ENCODE results near the gene ENDOG.

ENDOG gene

GRCh38 chr9:128800061-128800460, 18.2 kb upstream of the ENDOG start:
- in situ Hi-C loops (cut with HindIII; ENCODE audit: low sequenced_read_pairs): no loop called here
- DNase-seq (ENCODE audit: low read depth): no peak

GRCh38 chr9:128802482-128802881, 15.8 kb upstream of the ENDOG start:
- DNase-seq (ENCODE audit: low read depth): no peak
- H3K4me3 ChIP-seq (ENCODE audit: low read depth, low read length): no peak overlapping the region
- in situ Hi-C loops (cut with HindIII; ENCODE audit: low sequenced_read_pairs): no loop called here
- TF ChIP-seq CTCF (IDR thresholded peaks at IDR 0.05; ENCODE audit: low read depth, low read length, missing control alignments): no peak

More at GRCh38 chr9:128800061-128800460, 18.2 kb upstream of the ENDOG start:
- H3K4me3 ChIP-seq (ENCODE audit: low read depth, low read length): no peak overlapping the region
- no peak for TF ChIP-seq CTCF (IDR thresholded peaks at IDR 0.05; ENCODE audit: low read depth, low read length, missing control alignments)

GRCh38 chr9:128805661-128806060, 12.6 kb upstream of the ENDOG start:
- TF ChIP-seq CTCF (IDR thresholded peaks at IDR 0.05; ENCODE audit: low read depth, low read length, missing control alignments): no peak
- H3K4me3 ChIP-seq (ENCODE audit: low read depth, low read length): no peak overlapping the region
- in situ Hi-C loops (cut with HindIII; ENCODE audit: low sequenced_read_pairs): no loop called here
- no peak for DNase-seq (ENCODE audit: low read depth)

- H3K4me3 ChIP-seq (ENCODE audit: low read depth, low read length): no peak overlapping the region
These were observed 10.5 kb upstream of the ENDOG start for GRCh38 chr9:128807827-128808226.

GRCh38 chr9:128808543-128808942, 9.8 kb upstream of the ENDOG start:
- no peak overlapping the region for H3K4me3 ChIP-seq (ENCODE audit: low read depth, low read length)
- no peak for TF ChIP-seq CTCF (IDR thresholded peaks at IDR 0.05; ENCODE audit: low read depth, low read length, missing control alignments)
- DNase-seq (ENCODE audit: low read depth): no peak
- in situ Hi-C loops (cut with HindIII; ENCODE audit: low sequenced_read_pairs): no loop called here

More at GRCh38 chr9:128807827-128808226, 10.5 kb upstream of the ENDOG start:
- in situ Hi-C loops (cut with HindIII; ENCODE audit: low sequenced_read_pairs): no loop called here
- DNase-seq (ENCODE audit: low read depth): no peak
- TF ChIP-seq CTCF (IDR thresholded peaks at IDR 0.05; ENCODE audit: low read depth, low read length, missing control alignments): no peak

- in situ Hi-C loops (cut with HindIII; ENCODE audit: low sequenced_read_pairs): no loop called here
- DNase-seq (ENCODE audit: low read depth): no peak
- no peak overlapping the region for H3K4me3 ChIP-seq (ENCODE audit: low read depth, low read length)
- no peak for TF ChIP-seq CTCF (IDR thresholded peaks at IDR 0.05; ENCODE audit: low read depth, low read length, missing control alignments)
These were observed 9.2 kb upstream of the ENDOG start for GRCh38 chr9:128809036-128809599.

Measured in astrocyte of the cerebellum (primary cell).